ENCODE data around the gene OTUD1. TPM values are rescaled to one million over a fixed set of nuclear protein-coding genes. Genes with fewer than 3 reads are reported as not detected.

Gene OTUD1
- polyA plus RNA-seq, 2 of the 4 experiments (the other 2 are of a cell fraction), result 2.3 to 2.4 TPM

DNA sequence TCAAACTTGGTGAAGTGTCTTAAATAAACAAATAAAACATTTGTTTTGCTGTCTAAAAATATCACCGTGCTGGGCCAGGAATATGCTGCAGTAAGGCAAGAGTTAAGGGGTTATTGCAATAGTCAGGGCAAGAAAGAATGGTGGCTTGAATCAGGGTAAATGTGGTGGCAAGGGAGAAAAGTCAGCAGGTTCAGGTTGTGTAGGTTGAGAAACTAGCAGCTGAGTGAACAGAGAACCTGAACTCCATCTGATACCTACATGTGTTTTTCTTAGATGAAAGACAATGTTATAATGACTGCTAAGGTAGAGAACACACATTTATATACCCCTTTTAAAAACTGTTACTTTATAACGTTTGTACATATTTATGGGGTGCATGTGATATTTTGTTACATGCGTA lies 28.7 kb downstream of the OTUD1 start:
- H3K4me1 ChIP-seq, result no peaks in the 10 kb centered on the region
- H3K4me2 ChIP-seq, result no peak overlapping the region
- ChIA-PET POLR2A (no interaction called here), CTCF (no interaction called here)
- no peak overlapping the region for H3K27ac ChIP-seq
- H3K4me3 ChIP-seq, result no peak overlapping the region
- no peak for ATAC-seq
- no peak for FAIRE-seq
- WGBS (ENCODE audit: missing lambda C conversion rate), result 33% methylated on average over 3 of the region's 3 CpGs
- TF ChIP-seq, protein P1, sequence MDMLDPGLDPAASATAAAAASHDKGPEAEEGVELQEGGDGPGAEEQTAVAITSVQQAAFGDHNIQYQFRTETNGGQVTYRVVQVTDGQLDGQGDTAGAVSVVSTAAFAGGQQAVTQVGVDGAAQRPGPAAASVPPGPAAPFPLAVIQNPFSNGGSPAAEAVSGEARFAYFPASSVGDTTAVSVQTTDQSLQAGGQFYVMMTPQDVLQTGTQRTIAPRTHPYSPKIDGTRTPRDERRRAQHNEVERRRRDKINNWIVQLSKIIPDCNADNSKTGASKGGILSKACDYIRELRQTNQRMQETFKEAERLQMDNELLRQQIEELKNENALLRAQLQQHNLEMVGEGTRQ (IDR thresholded peaks at IDR 0.05), result no peak
- TF ChIP-seq HOXB5 (CRISPR knock-in tag; IDR thresholded peaks at IDR 0.05) (no peak), HOXB13 (CRISPR knock-in tag; IDR thresholded peaks at IDR 0.05; ENCODE audit: low read depth) (no peak), NR3C1 (IDR thresholded peaks at IDR 0.05) (no peak), CHD2 (IDR thresholded peaks at IDR 0.05; ENCODE audit: low read length, partially characterized antibody) (no peak), HEYL (CRISPR knock-in tag; IDR thresholded peaks at IDR 0.05) (no peak), PHF8 (IDR thresholded peaks at IDR 0.05; ENCODE audit: borderline replicate concordance, low read depth) (no peak), GATA3 (IDR thresholded peaks at IDR 0.05; ENCODE audit: borderline replicate concordance) (no peak), CBX2 (IDR thresholded peaks at IDR 0.05; ENCODE audit: borderline replicate concordance, low read depth) (no peak), MYC (IDR thresholded peaks at IDR 0.05; ENCODE audit: borderline replicate concordance, low read length) (no peak), TFCP2L1 (CRISPR knock-in tag; IDR thresholded peaks at IDR 0.05) (no peak), JUN (IDR thresholded peaks at IDR 0.05) (no peak), KDM1A (IDR thresholded peaks at IDR 0.05; ENCODE audit: low read depth) (no peak), POLR2AphosphoS2 (conservative IDR thresholded peaks at IDR 0.05; ENCODE audit: low read length) (no peak)
- TF ChIP-seq, protein P2, sequence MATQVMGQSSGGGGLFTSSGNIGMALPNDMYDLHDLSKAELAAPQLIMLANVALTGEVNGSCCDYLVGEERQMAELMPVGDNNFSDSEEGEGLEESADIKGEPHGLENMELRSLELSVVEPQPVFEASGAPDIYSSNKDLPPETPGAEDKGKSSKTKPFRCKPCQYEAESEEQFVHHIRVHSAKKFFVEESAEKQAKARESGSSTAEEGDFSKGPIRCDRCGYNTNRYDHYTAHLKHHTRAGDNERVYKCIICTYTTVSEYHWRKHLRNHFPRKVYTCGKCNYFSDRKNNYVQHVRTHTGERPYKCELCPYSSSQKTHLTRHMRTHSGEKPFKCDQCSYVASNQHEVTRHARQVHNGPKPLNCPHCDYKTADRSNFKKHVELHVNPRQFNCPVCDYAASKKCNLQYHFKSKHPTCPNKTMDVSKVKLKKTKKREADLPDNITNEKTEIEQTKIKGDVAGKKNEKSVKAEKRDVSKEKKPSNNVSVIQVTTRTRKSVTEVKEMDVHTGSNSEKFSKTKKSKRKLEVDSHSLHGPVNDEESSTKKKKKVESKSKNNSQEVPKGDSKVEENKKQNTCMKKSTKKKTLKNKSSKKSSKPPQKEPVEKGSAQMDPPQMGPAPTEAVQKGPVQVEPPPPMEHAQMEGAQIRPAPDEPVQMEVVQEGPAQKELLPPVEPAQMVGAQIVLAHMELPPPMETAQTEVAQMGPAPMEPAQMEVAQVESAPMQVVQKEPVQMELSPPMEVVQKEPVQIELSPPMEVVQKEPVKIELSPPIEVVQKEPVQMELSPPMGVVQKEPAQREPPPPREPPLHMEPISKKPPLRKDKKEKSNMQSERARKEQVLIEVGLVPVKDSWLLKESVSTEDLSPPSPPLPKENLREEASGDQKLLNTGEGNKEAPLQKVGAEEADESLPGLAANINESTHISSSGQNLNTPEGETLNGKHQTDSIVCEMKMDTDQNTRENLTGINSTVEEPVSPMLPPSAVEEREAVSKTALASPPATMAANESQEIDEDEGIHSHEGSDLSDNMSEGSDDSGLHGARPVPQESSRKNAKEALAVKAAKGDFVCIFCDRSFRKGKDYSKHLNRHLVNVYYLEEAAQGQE (IDR thresholded peaks at IDR 0.05), result no peak
- TF ChIP-seq, protein P3, sequence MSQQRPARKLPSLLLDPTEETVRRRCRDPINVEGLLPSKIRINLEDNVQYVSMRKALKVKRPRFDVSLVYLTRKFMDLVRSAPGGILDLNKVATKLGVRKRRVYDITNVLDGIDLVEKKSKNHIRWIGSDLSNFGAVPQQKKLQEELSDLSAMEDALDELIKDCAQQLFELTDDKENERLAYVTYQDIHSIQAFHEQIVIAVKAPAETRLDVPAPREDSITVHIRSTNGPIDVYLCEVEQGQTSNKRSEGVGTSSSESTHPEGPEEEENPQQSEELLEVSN (IDR thresholded peaks at IDR 0.05; ENCODE audit: borderline replicate concordance, low read depth), result no peak
- TF ChIP-seq, protein P4, sequence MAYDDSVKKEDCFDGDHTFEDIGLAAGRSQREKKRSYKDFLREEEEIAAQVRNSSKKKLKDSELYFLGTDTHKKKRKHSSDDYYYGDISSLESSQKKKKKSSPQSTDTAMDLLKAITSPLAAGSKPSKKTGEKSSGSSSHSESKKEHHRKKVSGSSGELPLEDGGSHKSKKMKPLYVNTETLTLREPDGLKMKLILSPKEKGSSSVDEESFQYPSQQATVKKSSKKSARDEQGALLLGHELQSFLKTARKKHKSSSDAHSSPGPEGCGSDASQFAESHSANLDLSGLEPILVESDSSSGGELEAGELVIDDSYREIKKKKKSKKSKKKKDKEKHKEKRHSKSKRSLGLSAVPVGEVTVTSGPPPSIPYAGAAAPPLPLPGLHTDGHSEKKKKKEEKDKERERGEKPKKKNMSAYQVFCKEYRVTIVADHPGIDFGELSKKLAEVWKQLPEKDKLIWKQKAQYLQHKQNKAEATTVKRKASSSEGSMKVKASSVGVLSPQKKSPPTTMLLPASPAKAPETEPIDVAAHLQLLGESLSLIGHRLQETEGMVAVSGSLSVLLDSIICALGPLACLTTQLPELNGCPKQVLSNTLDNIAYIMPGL (CRISPR knock-in tag; IDR thresholded peaks at IDR 0.05; ENCODE audit: borderline replicate concordance), result no peak
- TF ChIP-seq, protein P5, sequence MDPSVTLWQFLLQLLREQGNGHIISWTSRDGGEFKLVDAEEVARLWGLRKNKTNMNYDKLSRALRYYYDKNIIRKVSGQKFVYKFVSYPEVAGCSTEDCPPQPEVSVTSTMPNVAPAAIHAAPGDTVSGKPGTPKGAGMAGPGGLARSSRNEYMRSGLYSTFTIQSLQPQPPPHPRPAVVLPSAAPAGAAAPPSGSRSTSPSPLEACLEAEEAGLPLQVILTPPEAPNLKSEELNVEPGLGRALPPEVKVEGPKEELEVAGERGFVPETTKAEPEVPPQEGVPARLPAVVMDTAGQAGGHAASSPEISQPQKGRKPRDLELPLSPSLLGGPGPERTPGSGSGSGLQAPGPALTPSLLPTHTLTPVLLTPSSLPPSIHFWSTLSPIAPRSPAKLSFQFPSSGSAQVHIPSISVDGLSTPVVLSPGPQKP (IDR thresholded peaks at IDR 0.05; ENCODE audit: low read depth, low read length), result no peak
- TF ChIP-seq, protein P6, sequence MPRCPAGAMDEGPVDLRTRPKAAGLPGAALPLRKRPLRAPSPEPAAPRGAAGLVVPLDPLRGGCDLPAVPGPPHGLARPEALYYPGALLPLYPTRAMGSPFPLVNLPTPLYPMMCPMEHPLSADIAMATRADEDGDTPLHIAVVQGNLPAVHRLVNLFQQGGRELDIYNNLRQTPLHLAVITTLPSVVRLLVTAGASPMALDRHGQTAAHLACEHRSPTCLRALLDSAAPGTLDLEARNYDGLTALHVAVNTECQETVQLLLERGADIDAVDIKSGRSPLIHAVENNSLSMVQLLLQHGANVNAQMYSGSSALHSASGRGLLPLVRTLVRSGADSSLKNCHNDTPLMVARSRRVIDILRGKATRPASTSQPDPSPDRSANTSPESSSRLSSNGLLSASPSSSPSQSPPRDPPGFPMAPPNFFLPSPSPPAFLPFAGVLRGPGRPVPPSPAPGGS (IDR thresholded peaks at IDR 0.05), result no peak
- DNase-seq (ENCODE audit: low read depth in 1 of 2, low spot score in 1 of 2), result no peak
- no peaks in the 10 kb centered on the region for H3K9me3 ChIP-seq
